PFSK-1 (cell line): ENCODE data around the gene G6PC1.

Experiments used
- FOXP2 ChIP-seq: optimal IDR thresholded peaks from 2 replicates; pipeline ENCODE3; 2011; ENCODE audit warnings: borderline replicate concordance, control low read depth, inconsistent platforms; ENCODE audit not compliant: insufficient read depth; ENCODE audit errors: extremely low read length, extremely low read depth
- POLR2AphosphoS5 ChIP-seq: IDR thresholded peaks from 2 replicates; pipeline ENCODE4 v1.6.1; 2012; ENCODE audit warnings: low read depth, mild to moderate bottlenecking, control low read depth, low read length, moderate library complexity
- SIN3A ChIP-seq: IDR thresholded peaks from 2 replicates; pipeline ENCODE4 v1.6.1; 2012; ENCODE audit warnings: mild to moderate bottlenecking, low read length, moderate library complexity, borderline replicate concordance; ENCODE audit not compliant: insufficient read depth
- TAF1 ChIP-seq: IDR thresholded peaks from 2 replicates; pipeline ENCODE4 v1.6.1; 2012; ENCODE audit warnings: low read length, control low read depth, borderline replicate concordance; ENCODE audit not compliant: insufficient read depth
- TF ChIP-seq, protein P1 (sequence below), 2 experiments: IDR thresholded peaks; 2 replicates each; pipeline versions ENCODE4 v1.6.1 to v1.8.0; 2011 to 2012; ENCODE audit warnings: low read depth in 2 of 2, low read length in 2 of 2, control low read depth in 1 of 2, inconsistent platforms in 1 of 2, mild to moderate bottlenecking in 1 of 2, moderate library complexity in 1 of 2; ENCODE audit not compliant: insufficient read depth in 1 of 2

The G6PC1 gene

GRCh38 chr17:42853597-42853967, 47.0 kb upstream of the G6PC1 start:
- TF ChIP-seq SIN3A (no peak), TAF1 (no peak)

- no peak for TF ChIP-seq SIN3A
- TF ChIP-seq POLR2AphosphoS5: no peak
- TF ChIP-seq, protein P1, sequence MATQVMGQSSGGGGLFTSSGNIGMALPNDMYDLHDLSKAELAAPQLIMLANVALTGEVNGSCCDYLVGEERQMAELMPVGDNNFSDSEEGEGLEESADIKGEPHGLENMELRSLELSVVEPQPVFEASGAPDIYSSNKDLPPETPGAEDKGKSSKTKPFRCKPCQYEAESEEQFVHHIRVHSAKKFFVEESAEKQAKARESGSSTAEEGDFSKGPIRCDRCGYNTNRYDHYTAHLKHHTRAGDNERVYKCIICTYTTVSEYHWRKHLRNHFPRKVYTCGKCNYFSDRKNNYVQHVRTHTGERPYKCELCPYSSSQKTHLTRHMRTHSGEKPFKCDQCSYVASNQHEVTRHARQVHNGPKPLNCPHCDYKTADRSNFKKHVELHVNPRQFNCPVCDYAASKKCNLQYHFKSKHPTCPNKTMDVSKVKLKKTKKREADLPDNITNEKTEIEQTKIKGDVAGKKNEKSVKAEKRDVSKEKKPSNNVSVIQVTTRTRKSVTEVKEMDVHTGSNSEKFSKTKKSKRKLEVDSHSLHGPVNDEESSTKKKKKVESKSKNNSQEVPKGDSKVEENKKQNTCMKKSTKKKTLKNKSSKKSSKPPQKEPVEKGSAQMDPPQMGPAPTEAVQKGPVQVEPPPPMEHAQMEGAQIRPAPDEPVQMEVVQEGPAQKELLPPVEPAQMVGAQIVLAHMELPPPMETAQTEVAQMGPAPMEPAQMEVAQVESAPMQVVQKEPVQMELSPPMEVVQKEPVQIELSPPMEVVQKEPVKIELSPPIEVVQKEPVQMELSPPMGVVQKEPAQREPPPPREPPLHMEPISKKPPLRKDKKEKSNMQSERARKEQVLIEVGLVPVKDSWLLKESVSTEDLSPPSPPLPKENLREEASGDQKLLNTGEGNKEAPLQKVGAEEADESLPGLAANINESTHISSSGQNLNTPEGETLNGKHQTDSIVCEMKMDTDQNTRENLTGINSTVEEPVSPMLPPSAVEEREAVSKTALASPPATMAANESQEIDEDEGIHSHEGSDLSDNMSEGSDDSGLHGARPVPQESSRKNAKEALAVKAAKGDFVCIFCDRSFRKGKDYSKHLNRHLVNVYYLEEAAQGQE (IDR thresholded peaks at IDR 0.05; ENCODE audit: insufficient read depth in 1 of 2, low read depth in 2 of 2, low read length in 2 of 2): no peak
- TF ChIP-seq FOXP2: no peak
- no peak for TF ChIP-seq TAF1
These were observed 46.4 kb upstream of the G6PC1 start for GRCh38 chr17:42853968-42854790.

GRCh38 chr17:42855048-42855596, 45.5 kb upstream of the G6PC1 start:
- TF ChIP-seq FOXP2: no peak
- no peak for TF ChIP-seq POLR2AphosphoS5
- TF ChIP-seq, protein P1 (IDR thresholded peaks at IDR 0.05; ENCODE audit: insufficient read depth in 1 of 2, low read depth in 2 of 2, low read length in 2 of 2): no peak
- no peak for TF ChIP-seq SIN3A
- TF ChIP-seq TAF1: no peak

DNA sequence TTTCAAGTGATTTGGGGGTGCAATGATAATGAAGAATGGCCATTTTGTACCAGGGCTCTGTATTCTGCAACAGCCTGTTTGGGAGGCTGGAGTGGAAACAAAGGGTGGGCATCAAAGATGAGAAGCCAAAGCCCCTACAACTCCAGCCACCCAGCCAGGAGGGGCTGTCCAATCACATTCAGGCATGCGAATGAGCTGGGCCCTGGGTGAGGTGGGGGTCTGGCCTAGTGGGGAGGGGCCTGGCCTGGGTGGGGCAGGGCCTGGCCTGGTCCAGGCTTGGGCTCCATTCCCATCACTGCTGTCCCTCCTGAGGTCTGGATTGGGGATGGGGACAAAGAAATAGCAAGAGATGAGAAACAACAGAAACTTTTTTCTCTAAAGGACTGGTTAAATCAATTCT, 43.2 kb upstream of the G6PC1 start:
- TF ChIP-seq POLR2AphosphoS5 (no peak), FOXP2 (no peak)

DNA sequence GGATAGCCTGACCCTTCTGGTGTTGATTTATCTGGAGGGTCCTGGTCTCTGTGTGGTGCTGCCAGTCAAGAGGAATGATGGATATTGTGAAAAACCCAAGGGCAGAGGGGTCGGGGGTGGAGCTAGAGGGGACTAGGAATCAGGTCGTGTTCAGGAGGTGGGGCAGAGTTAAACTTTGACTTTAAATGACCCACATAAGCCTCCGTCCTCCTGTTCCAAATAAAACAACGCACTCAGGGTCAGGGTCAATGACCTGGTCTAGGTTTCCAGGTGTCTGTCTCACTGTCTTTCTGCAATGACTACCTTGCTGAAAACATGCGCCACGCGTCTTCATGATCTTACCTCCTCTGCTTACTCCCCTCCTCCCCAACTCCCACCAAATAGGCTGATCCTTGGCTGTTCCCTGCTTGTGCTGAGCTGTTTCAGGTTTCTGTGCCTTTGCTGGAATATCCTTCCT, 34.9 kb upstream of the G6PC1 start:
- TF ChIP-seq FOXP2 (no peak), POLR2AphosphoS5 (no peak), SIN3A (no peak), TAF1 (no peak)
- TF ChIP-seq, protein P1 (IDR thresholded peaks at IDR 0.05; ENCODE audit: insufficient read depth in 1 of 2, low read depth in 2 of 2, low read length in 2 of 2): no peak

DNA sequence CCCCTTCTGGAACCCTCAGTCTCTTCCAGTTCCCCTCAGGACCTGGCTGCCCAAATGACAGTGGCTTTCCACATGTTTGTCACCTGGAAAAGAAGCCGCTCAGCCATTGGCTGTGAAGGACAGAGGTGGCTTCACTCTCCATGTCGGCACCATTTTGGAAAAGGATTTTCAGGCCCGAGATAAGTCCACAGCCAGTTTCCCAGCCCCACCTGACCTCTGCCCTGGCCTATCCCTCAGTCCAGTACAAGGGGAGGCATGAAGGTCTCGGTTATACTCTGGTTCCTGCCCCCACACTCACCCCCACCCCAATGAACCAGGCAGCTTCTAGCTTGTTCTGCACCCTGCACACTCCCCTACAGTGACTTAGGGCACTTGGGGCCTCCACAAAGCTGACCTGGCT, 34.4 kb upstream of the G6PC1 start:
- TF ChIP-seq, protein P1 (IDR thresholded peaks at IDR 0.05; ENCODE audit: insufficient read depth in 1 of 2, low read depth in 2 of 2, low read length in 2 of 2): no peak
- TF ChIP-seq SIN3A: no peak
- no peak for TF ChIP-seq POLR2AphosphoS5
- no peak for TF ChIP-seq FOXP2
- no peak for TF ChIP-seq TAF1
